ENCODE data around the gene IRF3.

Gene IRF3

GRCh38 chr19:49645995-49646394, 19.7 kb downstream of the IRF3 start:
- DNase-seq (ENCODE audit: low read depth) = no peak
- no peak overlapping the region for H3K4me3 ChIP-seq (ENCODE audit: low read length)
- TF ChIP-seq CTCF (IDR thresholded peaks at IDR 0.05; ENCODE audit: insufficient read depth, low read depth, low read length, missing control alignments) = no peak

DNA sequence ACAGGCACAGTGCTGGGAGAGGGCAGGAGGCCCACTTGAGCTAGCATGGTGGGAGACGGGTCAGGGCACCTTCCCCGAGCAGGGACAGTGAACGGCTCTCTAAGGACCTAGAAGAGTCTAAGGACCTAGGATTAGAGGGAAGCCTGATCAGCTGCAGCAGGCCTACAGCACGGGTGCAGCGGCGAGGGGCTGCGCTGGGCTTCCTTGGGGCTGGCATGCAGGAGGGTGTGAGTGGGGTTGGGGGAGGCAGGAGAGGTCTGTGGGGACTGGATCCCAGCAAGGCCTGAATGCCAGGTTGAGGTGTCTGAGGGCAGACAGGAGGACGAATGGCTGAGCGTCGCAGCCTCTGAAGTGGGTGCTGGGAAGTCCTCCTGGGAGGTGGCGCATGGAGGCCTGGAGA, 20.1 kb downstream of the IRF3 start:
- no peak for TF ChIP-seq CTCF (IDR thresholded peaks at IDR 0.05; ENCODE audit: insufficient read depth, low read depth, low read length, missing control alignments)
- no peak for DNase-seq (ENCODE audit: low read depth)
- no peak overlapping the region for H3K4me3 ChIP-seq (ENCODE audit: low read length)

GRCh38 chr19:49643466-49643865, 22.2 kb downstream of the IRF3 start:
- peak overlapping the region; percentile 7 for H3K4me3 ChIP-seq (ENCODE audit: low read length)
- TF ChIP-seq CTCF (IDR thresholded peaks at IDR 0.05; ENCODE audit: insufficient read depth, low read depth, low read length, missing control alignments) = no peak
- no peak for DNase-seq (ENCODE audit: low read depth)

- TF ChIP-seq CTCF (IDR thresholded peaks at IDR 0.05; ENCODE audit: insufficient read depth, low read depth, low read length, missing control alignments) = no peak
- peak overlapping the region; percentile 92 for H3K4me3 ChIP-seq (ENCODE audit: low read length)
- no peak for DNase-seq (ENCODE audit: low read depth)
Measured at GRCh38 chr19:49642492-49643035, 23.1 kb downstream of the IRF3 start.

DNA sequence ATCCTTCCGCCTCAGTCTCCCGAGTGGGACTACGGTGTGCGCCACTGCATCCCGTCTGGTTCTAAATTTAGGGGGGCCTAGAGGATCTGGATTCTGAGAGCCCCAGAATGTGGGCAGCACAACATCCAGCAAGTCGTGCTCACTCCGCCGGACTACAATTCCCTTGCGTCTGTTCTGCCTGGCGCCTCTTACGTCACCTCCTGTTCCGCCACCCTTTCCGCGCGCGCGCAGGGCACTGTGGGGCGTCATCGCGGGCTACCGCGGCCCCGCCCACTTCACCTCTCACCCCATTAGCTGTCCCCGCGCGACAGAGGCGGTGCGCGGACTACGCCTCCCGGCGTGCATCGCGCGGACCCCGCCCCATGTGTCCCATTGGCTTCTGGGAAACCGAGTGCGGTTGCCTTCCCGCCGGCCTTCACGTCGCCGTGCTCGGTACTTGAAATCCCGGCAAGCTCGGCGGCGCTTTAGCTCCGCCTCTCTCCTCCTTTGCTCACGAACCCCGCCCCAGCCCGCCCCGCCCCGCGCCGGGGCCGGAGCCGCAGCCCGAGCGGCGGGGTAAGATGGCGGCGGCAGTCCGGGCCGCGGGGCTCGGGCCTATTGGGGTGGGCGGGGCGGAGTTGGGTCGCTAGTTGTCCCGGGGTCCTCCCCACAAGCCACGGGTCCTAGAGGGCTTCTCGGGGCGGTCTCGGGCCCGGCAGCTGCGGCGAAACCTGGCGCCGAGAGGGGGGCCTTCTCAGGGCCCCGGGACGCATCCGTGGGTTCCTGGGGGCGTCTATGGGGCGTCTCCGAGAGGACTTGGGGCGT, 23.8 kb downstream of the IRF3 start, which contains the start of gene SCAF1:
Gene SCAF1 (plus strand): TSS at position 522 of the 804 bp plus-strand sequence. CDS start 2,818 bp downstream, outside the sequence.
- DNase-seq (ENCODE audit: low read depth) = peak; percentile 100
- TF ChIP-seq CTCF (IDR thresholded peaks at IDR 0.05; ENCODE audit: insufficient read depth, low read depth, low read length, missing control alignments) = no peak

DNA sequence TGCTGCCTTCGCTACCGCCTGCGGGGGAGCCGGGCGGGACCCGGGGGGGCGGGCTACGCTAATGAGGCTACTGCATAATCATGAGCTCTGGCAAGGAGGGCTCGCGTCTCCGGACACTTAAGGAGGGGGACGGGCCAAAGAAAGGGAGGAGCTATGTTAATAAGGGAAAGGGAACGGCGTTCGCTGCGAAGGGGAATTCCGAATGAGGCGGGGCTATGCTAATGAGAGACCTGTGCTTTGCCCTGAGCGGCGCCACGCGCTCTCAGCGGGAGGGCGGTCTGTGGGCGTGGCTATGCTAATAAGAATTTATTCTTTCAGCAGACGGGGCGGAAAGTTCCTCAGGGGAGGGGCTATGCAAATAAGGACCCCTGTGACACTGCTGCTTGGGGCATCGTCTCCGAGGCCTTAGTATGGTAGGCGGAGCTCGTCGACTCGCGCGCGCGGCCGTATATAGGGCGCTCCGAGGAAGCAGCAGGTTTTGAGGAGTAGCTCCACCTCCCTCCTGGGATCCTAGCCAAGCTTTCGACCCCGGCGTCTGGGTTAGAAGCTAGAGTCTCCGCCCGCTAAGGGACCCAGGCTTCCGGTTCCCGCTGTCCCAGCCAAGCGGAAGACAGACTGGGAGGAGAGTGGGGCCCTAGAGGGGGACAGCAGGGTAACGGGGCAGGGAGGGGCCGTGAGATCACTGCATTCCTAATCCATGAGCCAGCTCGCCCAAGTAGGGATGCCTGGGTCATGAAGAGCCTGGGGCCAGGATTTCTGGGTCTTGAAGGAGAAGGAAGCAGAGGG, 25.4 kb downstream of the IRF3 start, which contains the start of gene RRAS:
Gene RRAS (minus strand): TSS at position 31 of the 786 bp plus-strand sequence. CDS start 45 bp downstream, outside the sequence.
- peak; percentile 100 for DNase-seq (ENCODE audit: low read depth)
- TF ChIP-seq CTCF (IDR thresholded peaks at IDR 0.05; ENCODE audit: insufficient read depth, low read depth, low read length, missing control alignments) = no peak
- peak within 1 kb of the TSS; percentile 63 for H3K4me3 ChIP-seq (ENCODE audit: low read length)

More for the DNA sequence above, 23.8 kb downstream of the IRF3 start, which contains the start of gene SCAF1:
- peak within 1 kb of the TSS; percentile 92 for H3K4me3 ChIP-seq (ENCODE audit: low read length)

Measured in epithelial cell of esophagus (primary cell).